H1 (cell line): ENCODE results near the gene SSNA1.

Experiments
- CREB1 ChIP-seq: IDR thresholded peaks from 2 replicates; pipeline ENCODE4 v1.6.1; 2012; ENCODE audit warnings: inconsistent platforms
- CTBP2 ChIP-seq: IDR thresholded peaks from 2 replicates; pipeline ENCODE4 v1.7.0; 2011; ENCODE audit warnings: borderline replicate concordance, mild to moderate bottlenecking, moderate library complexity, mixed read lengths, low read length; ENCODE audit not compliant: insufficient read depth, insufficient read length
- CTCF ChIP-seq, 3 experiments: IDR thresholded peaks; 1 replicate in 2 of 3; 2 replicates in 1 of 3; pipeline versions ENCODE4 v1.5.1 to v1.6.1; 2011; ENCODE audit warnings: low read length in 3 of 3, mild to moderate bottlenecking in 3 of 3, inconsistent platforms in 2 of 3, low read depth in 1 of 3, moderate library complexity in 1 of 3; ENCODE audit not compliant: insufficient read depth in 1 of 3; ENCODE audit errors: control extremely low read depth in 1 of 3
- JUND ChIP-seq: IDR thresholded peaks from 2 replicates; pipeline ENCODE4 v1.6.1; 2011; ENCODE audit warnings: mild to moderate bottlenecking, improper control_type of control experiment, low read length
- POLR2A ChIP-seq, 2 experiments: IDR thresholded peaks; 1 replicate in 1 of 2; 2 replicates in 1 of 2; pipeline ENCODE4 v1.6.1; 2011; ENCODE audit warnings: low read depth in 2 of 2, low read length in 2 of 2, mild to moderate bottlenecking in 2 of 2; ENCODE audit errors: control extremely low read depth in 1 of 2
- RXRA ChIP-seq: IDR thresholded peaks from 2 replicates; pipeline ENCODE4 v1.6.1; 2011; ENCODE audit warnings: low read depth, mild to moderate bottlenecking, low read length, moderate library complexity; ENCODE audit not compliant: insufficient read depth
- SRF ChIP-seq: IDR thresholded peaks from 2 replicates; pipeline ENCODE4 v1.6.1; 2011; ENCODE audit warnings: mild to moderate bottlenecking, low read depth, low read length, moderate library complexity
- YY1 ChIP-seq: IDR thresholded peaks from 2 replicates; pipeline ENCODE4 v1.6.1; 2011; ENCODE audit warnings: low read depth, mild to moderate bottlenecking, low read length

GRCh38 chr9:137173796-137174664, 14.4 kb upstream of the SSNA1 start:
- no peak for TF ChIP-seq CREB1
- no peak for TF ChIP-seq POLR2A (IDR thresholded peaks at IDR 0.05; ENCODE audit: control extremely low read depth in 1 of 2, low read depth in 2 of 2, low read length in 2 of 2)
- TF ChIP-seq RXRA: no peak
- no peak for TF ChIP-seq CTCF (IDR thresholded peaks at IDR 0.05; ENCODE audit: control extremely low read depth in 1 of 3, insufficient read depth in 1 of 3, low read depth in 1 of 3, low read length in 3 of 3)
- TF ChIP-seq CTBP2: no peak
- no peak for TF ChIP-seq JUND
- no peak for TF ChIP-seq SRF
- no peak for TF ChIP-seq YY1
